ENCODE measurements around the gene LYRM4.

The LYRM4 gene

GRCh38 chr6:5125152-5126006 is 135.4 kb downstream of the LYRM4 start (continued):
- TF ChIP-seq ZNF707 (tag by site-specific recombination; IDR thresholded peaks at IDR 0.05) (no peak), ZNF398 (tag by site-specific recombination; IDR thresholded peaks at IDR 0.05) (no peak), REST (tag by site-specific recombination; IDR thresholded peaks at IDR 0.05) (no peak), ZNF660 (tag by site-specific recombination; IDR thresholded peaks at IDR 0.05) (no peak), BCL11B (tag by site-specific recombination; IDR thresholded peaks at IDR 0.05; ENCODE audit: low read depth) (no peak), ZNF837 (tag by site-specific recombination; IDR thresholded peaks at IDR 0.05) (no peak), ZSCAN30 (tag by site-specific recombination; IDR thresholded peaks at IDR 0.05) (no peak), ZNF585B (tag by site-specific recombination; IDR thresholded peaks at IDR 0.05) (no peak)

- CTCF ChIA-PET, result interaction anchor here (1.8 kb wide), 1 partner anchor 19 kb away, joined by 10 read pairs; no protein-coding TSS in a partner anchor
- POLR2A ChIA-PET, result no interaction called here
- Histone ChIP-seq H3K9me3 (ENCODE audit: control insufficient read depth, insufficient read depth, low read depth, low read length) (no peaks in the 10 kb centered on the region), H3K4me1 (ENCODE audit: control insufficient read depth, insufficient read depth, low read length) (no peaks in the 10 kb centered on the region), H3K4me3 (ENCODE audit: low read depth, low read length) (no peak overlapping the region), H3K36me3 (ENCODE audit: control insufficient read depth in 2 of 2, insufficient read depth in 1 of 2, low read length in 2 of 2) (no peaks in the 10 kb centered on the region), H3K27ac (ENCODE audit: extremely low read depth, low read depth, low read length) (no peak overlapping the region)
- TF ChIP-seq ZNF423 (tag by site-specific recombination; IDR thresholded peaks at IDR 0.05) (no peak), TSHZ1 (tag by site-specific recombination; IDR thresholded peaks at IDR 0.05; ENCODE audit: borderline replicate concordance) (no peak), ZBTB8A (tag by site-specific recombination; IDR thresholded peaks at IDR 0.05) (no peak), ZNF677 (tag by site-specific recombination; IDR thresholded peaks at IDR 0.05) (no peak), ZNF140 (tag by site-specific recombination; IDR thresholded peaks at IDR 0.05) (no peak)
These were observed 136.2 kb downstream of the LYRM4 start for GRCh38 chr6:5124526-5124925.

Data from HEK293 (cell line).